ENCODE results near the gene ABCC5. TPM values are rescaled to one million over a fixed set of nuclear protein-coding genes. Genes with fewer than 3 reads are reported as not detected.

Gene ABCC5
- total and polyA plus RNA-seq, 2 of the 8 experiments (the other 6 are each of a cell fraction or from before 2014, with no cell fraction given): 25.3 to 40.8 TPM

GRCh38 chr3:184016811-184017671, 643 bp downstream of the ABCC5 start (continued):
- peak; percentile 83 to 93 (median 83) for TF ChIP-seq CTCF (IDR thresholded peaks at IDR 0.05; ENCODE audit: control extremely low read depth in 1 of 3, insufficient read depth in 1 of 3, low read depth in 1 of 3, low read length in 3 of 3)
- no peak for TF ChIP-seq TBP (IDR thresholded peaks at IDR 0.05; ENCODE audit: low read depth, low read length)
- TF ChIP-seq MAFK (IDR thresholded peaks at IDR 0.05; ENCODE audit: low read depth, low read length): no peak
- TF ChIP-seq CREB1 (IDR thresholded peaks at IDR 0.05): peak; percentile 43; the same call in 1 of the 2 replicates
- TF ChIP-seq RBBP5 (IDR thresholded peaks at IDR 0.05; ENCODE audit: borderline replicate concordance, low read depth, low read length): no peak
- TF ChIP-seq JUND (IDR thresholded peaks at IDR 0.05; ENCODE audit: low read length): no peak
- peak; percentile 59; the same call in 1 of the 2 replicates for TF ChIP-seq BACH1 (IDR thresholded peaks at IDR 0.05; ENCODE audit: low read length)
- TF ChIP-seq CTBP2 (IDR thresholded peaks at IDR 0.05; ENCODE audit: borderline replicate concordance, insufficient read depth, insufficient read length, low read length): no peak
- no peak for TF ChIP-seq PHF8 (conservative IDR thresholded peaks at IDR 0.05; ENCODE audit: low read depth, low read length)
- TF ChIP-seq SIN3A (conservative IDR thresholded peaks at IDR 0.05 in 1 of 2, IDR thresholded peaks at IDR 0.05 in 1 of 2; ENCODE audit: low read depth in 1 of 2, low read length in 2 of 2): 0 out of 4 replicates have a peak, but pooled peaks of 1 of the 2 experiments have one; percentile 30
- no peak for TF ChIP-seq SIX5 (IDR thresholded peaks at IDR 0.05; ENCODE audit: low read depth, low read length)
- 0 out of 2 replicates have a peak, but pooled peaks have one; percentile 50 for TF ChIP-seq KDM5A (IDR thresholded peaks at IDR 0.05; ENCODE audit: low read length)
- TF ChIP-seq EP300 (IDR thresholded peaks at IDR 0.05; ENCODE audit: borderline replicate concordance in 1 of 2, low read depth in 2 of 2, low read length in 2 of 2): no peak
- TF ChIP-seq HDAC2 (IDR thresholded peaks at IDR 0.05; ENCODE audit: borderline replicate concordance in 1 of 2, low read depth in 2 of 2, low read length in 2 of 2): peak in 1 of 2 experiments; percentile 96; a peak in 2 of 4 replicates
- TF ChIP-seq EGR1 (IDR thresholded peaks at IDR 0.05; ENCODE audit: borderline replicate concordance, low read depth, low read length): no peak
- no peak for TF ChIP-seq SP1 (IDR thresholded peaks at IDR 0.05; ENCODE audit: low read depth, low read length)
- no peak for TF ChIP-seq CHD2 (IDR thresholded peaks at IDR 0.05; ENCODE audit: low read length)
- TF ChIP-seq HDAC6 (IDR thresholded peaks at IDR 0.05; ENCODE audit: low read depth, low read length): no peak
- TF ChIP-seq, protein P1, sequence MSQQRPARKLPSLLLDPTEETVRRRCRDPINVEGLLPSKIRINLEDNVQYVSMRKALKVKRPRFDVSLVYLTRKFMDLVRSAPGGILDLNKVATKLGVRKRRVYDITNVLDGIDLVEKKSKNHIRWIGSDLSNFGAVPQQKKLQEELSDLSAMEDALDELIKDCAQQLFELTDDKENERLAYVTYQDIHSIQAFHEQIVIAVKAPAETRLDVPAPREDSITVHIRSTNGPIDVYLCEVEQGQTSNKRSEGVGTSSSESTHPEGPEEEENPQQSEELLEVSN (IDR thresholded peaks at IDR 0.05): no peak
- no peak for TF ChIP-seq SP2 (IDR thresholded peaks at IDR 0.05; ENCODE audit: low read length)

All from H1 (cell line).